Ovary (tissue), 3 donors: ENCODE measurements around the gene BOK.

Source experiments
- POLR2A ChIP-seq: fragments of 450-650 bp; IDR thresholded peaks from one replicate; pipeline ENCODE4 v1.6.1; 2017; ENCODE audit warnings: antibody characterized with exemption, mild to moderate bottlenecking, moderate library complexity
- TF ChIP-seq, protein P1 (sequence below), 3 donors: fragments of 450-650 bp in 2 of 3; fragments of 200-600 bp in 1 of 3; IDR thresholded peaks; one replicate each; pipeline versions ENCODE4 v1.5.1 to v1.8.0; 2016 to 2022; ENCODE audit warnings: antibody characterized with exemption in 3 of 3, mild to moderate bottlenecking in 1 of 3
- donor health status: DM: no; HTN: no; CAD: no.

DNA sequence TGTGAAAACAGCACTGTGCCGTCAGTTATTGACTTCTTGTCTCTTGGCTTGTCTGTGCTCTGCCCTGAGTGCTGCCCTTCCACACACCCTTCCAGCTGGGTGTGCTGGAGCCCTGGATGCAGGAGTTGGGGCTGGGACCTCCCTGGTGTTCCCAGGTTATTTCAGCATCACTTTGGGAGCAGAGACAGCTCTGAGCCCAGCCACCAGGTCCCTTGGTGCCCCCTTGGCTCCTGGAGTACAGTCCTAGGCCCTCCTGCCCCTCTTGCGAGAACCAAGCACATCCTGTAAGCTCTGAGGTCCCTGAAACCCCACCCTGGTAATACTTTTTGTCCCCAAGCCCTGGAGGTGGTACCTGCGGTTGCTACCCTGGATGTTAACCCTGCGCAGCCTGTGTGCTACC is 24.3 kb downstream of the BOK start:
- no peak for TF ChIP-seq POLR2A
- TF ChIP-seq, protein P1, sequence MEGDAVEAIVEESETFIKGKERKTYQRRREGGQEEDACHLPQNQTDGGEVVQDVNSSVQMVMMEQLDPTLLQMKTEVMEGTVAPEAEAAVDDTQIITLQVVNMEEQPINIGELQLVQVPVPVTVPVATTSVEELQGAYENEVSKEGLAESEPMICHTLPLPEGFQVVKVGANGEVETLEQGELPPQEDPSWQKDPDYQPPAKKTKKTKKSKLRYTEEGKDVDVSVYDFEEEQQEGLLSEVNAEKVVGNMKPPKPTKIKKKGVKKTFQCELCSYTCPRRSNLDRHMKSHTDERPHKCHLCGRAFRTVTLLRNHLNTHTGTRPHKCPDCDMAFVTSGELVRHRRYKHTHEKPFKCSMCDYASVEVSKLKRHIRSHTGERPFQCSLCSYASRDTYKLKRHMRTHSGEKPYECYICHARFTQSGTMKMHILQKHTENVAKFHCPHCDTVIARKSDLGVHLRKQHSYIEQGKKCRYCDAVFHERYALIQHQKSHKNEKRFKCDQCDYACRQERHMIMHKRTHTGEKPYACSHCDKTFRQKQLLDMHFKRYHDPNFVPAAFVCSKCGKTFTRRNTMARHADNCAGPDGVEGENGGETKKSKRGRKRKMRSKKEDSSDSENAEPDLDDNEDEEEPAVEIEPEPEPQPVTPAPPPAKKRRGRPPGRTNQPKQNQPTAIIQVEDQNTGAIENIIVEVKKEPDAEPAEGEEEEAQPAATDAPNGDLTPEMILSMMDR (IDR thresholded peaks at IDR 0.05), result no peak
